ENCODE measurements around the gene CHPT1.

Gene CHPT1

GRCh38 chr12:101775816-101776215, 78.4 kb downstream of the CHPT1 start:
- peaks cover 67% of the 10 kb centered on the region for H3K36me3 Mint-ChIP-seq (ENCODE audit: low read depth)
- no peaks in the 10 kb centered on the region for H3K9me3 Mint-ChIP-seq
- DNase-seq: no peak
- H3K27me3 Mint-ChIP-seq: no peaks in the 10 kb centered on the region
- H3K4me1 Mint-ChIP-seq (ENCODE audit: low read depth): peaks cover 14% of the 10 kb centered on the region
- H3K27ac Mint-ChIP-seq: no peak overlapping the region
- no peak overlapping the region for H3K4me3 Mint-ChIP-seq

DNA sequence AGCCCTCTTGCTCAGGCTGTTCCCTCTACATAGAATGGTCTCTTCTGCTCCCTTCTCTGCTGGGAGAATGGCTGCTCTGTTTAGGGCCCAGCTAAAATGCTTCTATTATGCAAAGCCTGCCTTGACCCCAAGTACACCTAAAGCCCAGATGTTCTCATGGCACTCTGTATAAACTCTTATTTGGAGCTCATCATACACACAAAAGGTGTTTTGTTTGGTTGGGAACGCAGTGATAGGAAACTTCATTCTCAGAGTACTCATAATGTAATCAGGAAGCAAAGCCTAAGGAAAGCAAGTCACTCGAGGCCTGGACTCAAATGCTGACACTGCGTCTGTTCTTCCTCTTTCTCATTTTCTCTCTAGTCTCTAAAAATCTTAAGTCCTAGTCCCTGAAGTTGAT, 80.0 kb downstream of the CHPT1 start:
- Mint-ChIP-seq H3K36me3 (ENCODE audit: low read depth) (peaks cover 59% of the 10 kb centered on the region), H3K27me3 (no peaks in the 10 kb centered on the region), H3K4me3 (no peak overlapping the region), H3K4me1 (ENCODE audit: low read depth) (peaks cover 24% of the 10 kb centered on the region), H3K27ac (peak overlapping the region; percentile 38), H3K9me3 (no peaks in the 10 kb centered on the region)
- no peak for DNase-seq

DNA sequence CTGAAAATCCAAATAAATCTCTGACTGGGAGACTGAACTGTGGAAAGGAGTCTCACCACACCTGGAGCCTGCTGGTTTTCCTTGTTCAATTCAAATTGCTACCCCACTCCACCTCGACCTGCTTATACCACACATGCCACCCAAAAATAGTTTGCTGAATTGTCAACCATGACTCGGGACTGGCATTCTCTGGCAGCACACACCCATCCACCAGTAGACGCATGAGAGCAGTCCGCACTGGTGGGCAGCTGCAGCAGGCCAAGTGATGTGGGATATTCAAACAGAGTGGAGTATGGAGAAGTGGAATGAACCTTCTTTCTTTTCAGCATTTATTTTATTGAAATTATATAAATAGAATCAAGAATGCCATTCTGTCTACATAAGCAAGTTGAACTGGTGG, 80.5 kb downstream of the CHPT1 start:
- DNase-seq: no peak
- Mint-ChIP-seq H3K36me3 (ENCODE audit: low read depth) (peaks cover 60% of the 10 kb centered on the region), H3K4me1 (ENCODE audit: low read depth) (peaks cover 28% of the 10 kb centered on the region), H3K27me3 (no peaks in the 10 kb centered on the region), H3K4me3 (no peak overlapping the region), H3K9me3 (no peaks in the 10 kb centered on the region), H3K27ac (peak overlapping the region; percentile 39)
